ENCODE data around the gene WDFY4.

The WDFY4 gene

GRCh38 chr10:48800007-48800675 is 115.5 kb downstream of the WDFY4 start:
- DNase-seq = no peak

GRCh38 chr10:48801001-48801421 is 116.3 kb downstream of the WDFY4 start:
- DNase-seq = no peak

GRCh38 chr10:48802611-48803071 is 118.0 kb downstream of the WDFY4 start:
- no peak for DNase-seq

GRCh38 chr10:48803801-48804584 is 119.3 kb downstream of the WDFY4 start:
- no peak for DNase-seq

GRCh38 chr10:48804740-48805182 is 120.1 kb downstream of the WDFY4 start:
- DNase-seq = no peak

- DNase-seq = no peak
Measured at GRCh38 chr10:48805411-48805810, 120.7 kb downstream of the WDFY4 start.

GRCh38 chr10:48805848-48806247 is 121.2 kb downstream of the WDFY4 start:
- no peak for DNase-seq

GRCh38 chr10:48806342-48806741 is 121.7 kb downstream of the WDFY4 start:
- DNase-seq = no peak

GRCh38 chr10:48807791-48808470 is 123.3 kb downstream of the WDFY4 start:
- DNase-seq = no peak

- DNase-seq = no peak
Measured at GRCh38 chr10:48809261-48809660, 124.6 kb downstream of the WDFY4 start.

- DNase-seq = no peak
Measured at GRCh38 chr10:48811461-48811860, 126.8 kb downstream of the WDFY4 start.

GRCh38 chr10:48811917-48812316 is 127.2 kb downstream of the WDFY4 start:
- no peak for DNase-seq

GRCh38 chr10:48813291-48813690 is 128.6 kb downstream of the WDFY4 start:
- DNase-seq = no peak

GRCh38 chr10:48813825-48814224 is 129.2 kb downstream of the WDFY4 start:
- DNase-seq = no peak

- DNase-seq = no peak
Measured at GRCh38 chr10:48814933-48815332, 130.3 kb downstream of the WDFY4 start.

- no peak for DNase-seq
Measured at GRCh38 chr10:48817141-48817540, 132.5 kb downstream of the WDFY4 start.

GRCh38 chr10:48818081-48818480 is 133.4 kb downstream of the WDFY4 start:
- no peak for DNase-seq

- no peak for DNase-seq
Measured at GRCh38 chr10:48818861-48819520, 134.3 kb downstream of the WDFY4 start.

- no peak for DNase-seq
Measured at GRCh38 chr10:48819783-48820182, 135.1 kb downstream of the WDFY4 start.

GRCh38 chr10:48820231-48820630 is 135.6 kb downstream of the WDFY4 start:
- no peak for DNase-seq

GRCh38 chr10:48820699-48821098 is 136.0 kb downstream of the WDFY4 start:
- DNase-seq = no peak

GRCh38 chr10:48821111-48821510 is 136.4 kb downstream of the WDFY4 start:
- no peak for DNase-seq

GRCh38 chr10:48821692-48822091 is 137.0 kb downstream of the WDFY4 start:
- DNase-seq = no peak

Data from NCI-H1930 (cell line).